GM23338 (cell line): ENCODE data around the gene ARMC5. TPM values are rescaled to one million over a fixed set of nuclear protein-coding genes. Genes with fewer than 3 reads are reported as not detected.

Experiments
- ATAC-seq: fragments of 200-7000 bp; cut with Tn5 transposase; 3 replicates; pipeline ENCODE4 v1.9.1; 2020
- DNase-seq: peaks from one replicate; pipeline ENCODE4 v3.0.0-alpha.2; 2015; ENCODE audit warnings: low spot score
- H2AFZ ChIP-seq: fragments of 200-600 bp; sonication (generic); 2 replicates; pipeline ENCODE4 v1.8.0; 2016; ENCODE audit warnings: antibody characterized with exemption, mild to moderate bottlenecking, moderate library complexity
- H3F3A ChIP-seq: fragments of 200-600 bp; sonication (generic); replicated peaks from 2 replicates; pipeline ENCODE4 v1.8.0; 2017; ENCODE audit warnings: antibody characterized with exemption, mixed run types, low read depth
- H3K27ac ChIP-seq: fragments of 200-600 bp; sonication (generic); 2 replicates; pipeline ENCODE4 v1.6.1; 2016; ENCODE audit warnings: low read depth
- H3K27me3 ChIP-seq: fragments of 200-600 bp; sonication (generic); 2 replicates; pipeline ENCODE4 v1.8.0; 2016; ENCODE audit warnings: mild to moderate bottlenecking, mixed run types, moderate library complexity; ENCODE audit not compliant: insufficient read depth
- H3K36me3 ChIP-seq: fragments of 200-600 bp; sonication (generic); 2 replicates; pipeline ENCODE4 v1.8.0; 2016; ENCODE audit warnings: mild to moderate bottlenecking; ENCODE audit not compliant: insufficient read depth
- H3K4me1 ChIP-seq: fragments of 200-600 bp; sonication (generic); 2 replicates; pipeline ENCODE4 v1.8.0; 2016; ENCODE audit warnings: mild to moderate bottlenecking, moderate library complexity; ENCODE audit not compliant: insufficient read depth
- H3K4me2 ChIP-seq: fragments of 200-600 bp; sonication (generic); 2 replicates; pipeline ENCODE4 v1.7.1; 2017; ENCODE audit warnings: mixed run types
- H3K4me3 ChIP-seq: fragments of 200-600 bp; sonication (generic); 2 replicates; pipeline ENCODE4 v1.6.1; 2016; ENCODE audit warnings: mixed run types
- H3K79me2 ChIP-seq: fragments of 200-600 bp; sonication (generic); replicated peaks from 2 replicates; pipeline ENCODE4 v1.8.0; 2017; ENCODE audit warnings: mild to moderate bottlenecking; ENCODE audit not compliant: insufficient read depth
- H3K9me2 ChIP-seq: fragments of 200-600 bp; sonication (generic); 2 replicates; pipeline ENCODE4 v1.8.0; 2017; ENCODE audit not compliant: insufficient read depth
- H4K20me1 ChIP-seq: fragments of 200-600 bp; sonication (generic); replicated peaks from 2 replicates; pipeline ENCODE4 v1.8.0; 2017; ENCODE audit warnings: mild to moderate bottlenecking; ENCODE audit not compliant: insufficient read depth
- H3K27ac Mint-ChIP-seq: 2 replicates; pipeline ENCODE4 v1.8.0; 2020; ENCODE audit warnings: inconsistent platforms, mild to moderate bottlenecking, moderate library complexity, mixed read lengths
- H3K27me3 Mint-ChIP-seq: 3 replicates; pipeline ENCODE4 v1.8.0; 2022; ENCODE audit warnings: low read depth, mild to moderate bottlenecking, moderate library complexity, mixed read lengths, inconsistent platforms; ENCODE audit not compliant: insufficient read depth, poor library complexity
- H3K36me3 Mint-ChIP-seq: 3 replicates; pipeline ENCODE4 v1.8.0; 2021; ENCODE audit warnings: low read depth, mild to moderate bottlenecking, inconsistent platforms, moderate library complexity, mixed read lengths
- H3K4me1 Mint-ChIP-seq: 3 replicates; pipeline ENCODE4 v1.8.0; 2020; ENCODE audit warnings: mild to moderate bottlenecking, inconsistent platforms, mixed read lengths
- H3K4me3 Mint-ChIP-seq: 3 replicates; pipeline ENCODE4 v1.8.0; 2021; ENCODE audit warnings: moderate library complexity, mild to moderate bottlenecking, inconsistent platforms, mixed read lengths
- H3K9me3 Mint-ChIP-seq: 3 replicates; pipeline ENCODE4 v1.8.0; 2020; ENCODE audit warnings: moderate library complexity, mild to moderate bottlenecking, inconsistent platforms, mixed read lengths
- CREB1 ChIP-seq: fragments of 250-450 bp; sonication (Bioruptor Pico); IDR thresholded peaks from 2 replicates; pipeline ENCODE4 v1.5.0; 2020; ENCODE audit warnings: low read depth, mild to moderate bottlenecking, moderate library complexity
- CTCF ChIP-seq, 2 experiments: fragments of 200-600 bp in 1 of 2; sonication (generic) in 1 of 2; conservative IDR thresholded peaks; 2 replicates each; pipeline versions ENCODE4 v1.5.1 to v1.6.1; 2016 to 2017; ENCODE audit warnings: antibody characterized with exemption in 2 of 2, low read depth in 2 of 2, mild to moderate bottlenecking in 2 of 2, moderate library complexity in 1 of 2
- ETS1 ChIP-seq: IDR thresholded peaks from 2 replicates; pipeline ENCODE4 v1.6.1; 2016; ENCODE audit warnings: antibody characterized with exemption
- EZH2 ChIP-seq: fragments of 200-600 bp; sonication (generic); IDR thresholded peaks from one replicate; pipeline ENCODE4 v1.8.0; 2017; ENCODE audit warnings: antibody characterized with exemption, mild to moderate bottlenecking, low read depth; ENCODE audit not compliant: unreplicated experiment
- STAT1 ChIP-seq: IDR thresholded peaks from one replicate; pipeline ENCODE4 v1.6.1; 2016; ENCODE audit warnings: antibody characterized with exemption; ENCODE audit not compliant: unreplicated experiment
- ZNF331 ChIP-seq: fragments of 250-450 bp; sonication (Bioruptor Pico); IDR thresholded peaks from 2 replicates; pipeline ENCODE4 v1.5.0; 2020; ENCODE audit warnings: low read depth, mild to moderate bottlenecking, moderate library complexity
- ZNF462 ChIP-seq: fragments of 250-450 bp; sonication (Bioruptor Pico); IDR thresholded peaks from 2 replicates; pipeline ENCODE4 v1.5.0; 2020; ENCODE audit warnings: mild to moderate bottlenecking, moderate library complexity
- polyA plus RNA-seq: library from polyadenylated mRNA; unstranded; fragments of >200 nt; fragmentation: Nextera tagmentation; extraction: Ambion mirVana; gene quantifications from 2 replicates; pipeline ENCODE4 v1.2.1, GENCODE V29; 2016
- total RNA-seq: library from RNA; depleted of rRNA; stranded (reverse); fragments of >200 nt; shearing (Covaris generic); gene quantifications from 2 replicates; pipeline ENCODE4 v1.2.3, GENCODE V29; 2014

ARMC5 gene
- total and polyA plus RNA-seq, 2 experiments from 2014 or later = 5.9 to 11.3 TPM

- TF ChIP-seq ETS1 = no peak
These were observed 48.1 kb upstream of the ARMC5 start (continued) for GRCh38 chr16:31411024-31411844.

- H3K36me3 ChIP-seq = no peaks in the 10 kb centered on the region
- no peak overlapping the region for H3K27ac ChIP-seq
- Mint-ChIP-seq H3K4me1 (no peaks in the 10 kb centered on the region), H3K27me3 (peaks cover 12% of the 10 kb centered on the region), H3K36me3 (no peaks in the 10 kb centered on the region; the same call in 2 of the 3 replicates), H3K9me3 (peaks cover 2% of the 10 kb centered on the region; the same call in 2 of the 3 replicates), H3K4me3 (no peak overlapping the region), H3K27ac (no peak overlapping the region)
- H3K4me1 ChIP-seq = no peaks in the 10 kb centered on the region
- H2AFZ ChIP-seq = no peak overlapping the region
- ATAC-seq = no peak
- no peaks in the 10 kb centered on the region for H3K27me3 ChIP-seq
- TF ChIP-seq ZNF331 (CRISPR knock-in tag) (no peak), CTCF (conservative IDR thresholded peaks at IDR 0.05; ENCODE audit: low read depth in 2 of 2) (no peak), ZNF462 (no peak), STAT1 (no peak), EZH2 (no peak), CREB1 (no peak), ETS1 (no peak)
- no peaks in the 10 kb centered on the region for H3F3A ChIP-seq
- no peak for DNase-seq
- H3K4me2 ChIP-seq = no peak overlapping the region
- H3K4me3 ChIP-seq = no peak overlapping the region
- H3K79me2 ChIP-seq = no peaks in the 10 kb centered on the region
- no peaks in the 10 kb centered on the region for H4K20me1 ChIP-seq
- H3K9me2 ChIP-seq = no peaks in the 10 kb centered on the region
These were observed 46.6 kb upstream of the ARMC5 start for GRCh38 chr16:31412750-31413149.
